ENCODE data around the gene EDAR. TPM values are rescaled to one million over a fixed set of nuclear protein-coding genes. Genes with fewer than 3 reads are reported as not detected.

EDAR gene
- polyA plus RNA-seq, 1 donor (not counting 4 experiments of a cell fraction or from before 2014, with no cell fraction given), result 0.21 TPM

DNA sequence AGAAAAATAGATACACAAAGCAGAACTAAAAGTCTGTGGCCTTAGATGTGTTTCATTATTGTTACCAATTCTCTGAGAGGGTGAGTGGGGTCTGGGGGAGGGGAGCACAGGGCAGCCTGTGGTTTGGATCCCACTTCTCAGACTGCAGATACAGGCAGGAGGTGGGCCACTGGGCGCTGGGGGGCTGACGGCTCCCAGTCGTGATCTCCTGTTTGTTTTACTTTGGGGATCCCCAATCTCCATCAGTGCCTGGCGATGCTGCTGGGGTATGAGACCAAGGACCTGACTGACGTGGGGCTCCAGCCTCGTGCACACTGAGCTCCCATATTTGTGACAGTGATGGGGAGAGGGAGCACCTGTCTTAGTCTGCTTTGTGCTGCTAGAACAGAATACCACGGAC lies 54.9 kb downstream of the EDAR start:
- Histone ChIP-seq H4K20me1 (ENCODE audit: control insufficient read depth, extremely low read depth, insufficient read depth, low read length) (no peaks in the 10 kb centered on the region), H3K4me3 (ENCODE audit: control insufficient read depth in 2 of 3, extremely low read depth in 1 of 3, insufficient read depth in 2 of 3, low read depth in 1 of 3, low read length in 3 of 3) (no peak overlapping the region), H3K79me2 (ENCODE audit: control insufficient read depth, insufficient read depth, low read length) (no peaks in the 10 kb centered on the region), H3K27ac (ENCODE audit: control insufficient read depth, insufficient read depth, low read length) (no peak overlapping the region), H3K9me1 (ENCODE audit: control insufficient read depth, extremely low read depth, insufficient read depth, low read length) (no peaks in the 10 kb centered on the region), H2AFZ (ENCODE audit: control insufficient read depth, low read length) (no peak overlapping the region), H3K9ac (ENCODE audit: control insufficient read depth, extremely low read depth, insufficient read depth, low read length) (no peak overlapping the region), H3K9me3 (ENCODE audit: control insufficient read depth, low read depth, low read length) (no peaks in the 10 kb centered on the region), H3K27me3 (ENCODE audit: control insufficient read depth, extremely low read depth, insufficient read depth, low read length) (peaks cover 9% of the 10 kb centered on the region), H3K4me2 (ENCODE audit: control insufficient read depth, extremely low read depth, insufficient read depth, low read depth, low read length) (peak overlapping the region; percentile 69), H3K36me3 (ENCODE audit: control insufficient read depth in 2 of 2, extremely low read depth in 1 of 2, insufficient read depth in 2 of 2, low read length in 2 of 2) (no peaks in the 10 kb centered on the region), H3K4me1 (ENCODE audit: control insufficient read depth, extremely low read depth, insufficient read depth, low read length) (peaks cover 11% of the 10 kb centered on the region)
- no peak for TF ChIP-seq CTCF (optimal IDR thresholded peaks at IDR 0.05 in 1 of 3, IDR thresholded peaks at IDR 0.05 in 1 of 3, conservative IDR thresholded peaks at IDR 0.05 in 1 of 3; ENCODE audit: extremely low read depth in 1 of 3, insufficient read depth in 2 of 3, low read length in 3 of 3)
- TF ChIP-seq EZH2 (IDR thresholded peaks at IDR 0.05; ENCODE audit: low read length), result no peak
- FAIRE-seq, result no peak
- dilution Hi-C loops (cut with MboI; ENCODE audit: extremely low pct_ligation_motif_present, low sequenced_read_pairs), result no loop called here
- DNase-seq (ENCODE audit: low read depth, low spot score), result no peak

DNA sequence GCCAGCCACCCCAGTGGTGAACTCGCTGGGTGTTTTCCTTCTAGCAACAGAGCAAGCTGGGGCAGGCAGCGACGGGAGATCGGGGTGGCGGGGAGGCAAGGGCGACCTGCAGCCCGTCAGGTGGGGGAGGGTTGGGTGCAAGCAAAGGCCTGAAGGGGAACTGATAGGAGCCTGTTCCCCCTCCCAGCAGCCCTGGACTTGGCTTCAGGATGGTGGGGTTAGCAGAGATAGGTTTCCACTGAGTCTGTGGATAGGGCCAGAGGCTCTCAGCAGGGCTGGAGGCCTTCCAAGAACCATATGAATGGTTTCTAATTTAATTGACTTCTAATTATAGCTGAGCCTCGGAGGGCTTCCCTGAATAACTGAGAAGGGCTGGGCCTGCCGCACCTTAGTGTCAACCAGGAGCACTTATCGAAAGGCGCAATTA lies 55.3 kb downstream of the EDAR start:
- H4K20me1 ChIP-seq (ENCODE audit: control insufficient read depth, extremely low read depth, insufficient read depth, low read length), result no peaks in the 10 kb centered on the region
- no peaks in the 10 kb centered on the region for H3K36me3 ChIP-seq (ENCODE audit: control insufficient read depth in 2 of 2, extremely low read depth in 1 of 2, insufficient read depth in 2 of 2, low read length in 2 of 2)
- peak overlapping the region; percentile 69 for H3K4me2 ChIP-seq (ENCODE audit: control insufficient read depth, extremely low read depth, insufficient read depth, low read depth, low read length)
- TF ChIP-seq CTCF (optimal IDR thresholded peaks at IDR 0.05 in 1 of 3, IDR thresholded peaks at IDR 0.05 in 1 of 3, conservative IDR thresholded peaks at IDR 0.05 in 1 of 3; ENCODE audit: extremely low read depth in 1 of 3, insufficient read depth in 2 of 3, low read length in 3 of 3) (no peak), EZH2 (IDR thresholded peaks at IDR 0.05; ENCODE audit: low read length) (no peak)
- no peak overlapping the region for H3K27ac ChIP-seq (ENCODE audit: control insufficient read depth, insufficient read depth, low read length)
- no peak overlapping the region for H3K9ac ChIP-seq (ENCODE audit: control insufficient read depth, extremely low read depth, insufficient read depth, low read length)
- peaks cover 11% of the 10 kb centered on the region for H3K4me1 ChIP-seq (ENCODE audit: control insufficient read depth, extremely low read depth, insufficient read depth, low read length)
- no peaks in the 10 kb centered on the region for H3K9me1 ChIP-seq (ENCODE audit: control insufficient read depth, extremely low read depth, insufficient read depth, low read length)
- dilution Hi-C loops (cut with MboI; ENCODE audit: extremely low pct_ligation_motif_present, low sequenced_read_pairs), result no loop called here
- H3K79me2 ChIP-seq (ENCODE audit: control insufficient read depth, insufficient read depth, low read length), result no peaks in the 10 kb centered on the region
- FAIRE-seq, result peak; percentile 32
- DNase-seq (ENCODE audit: low read depth, low spot score), result no peak
- H3K27me3 ChIP-seq (ENCODE audit: control insufficient read depth, extremely low read depth, insufficient read depth, low read length), result peaks cover 9% of the 10 kb centered on the region
- H3K9me3 ChIP-seq (ENCODE audit: control insufficient read depth, low read depth, low read length), result no peaks in the 10 kb centered on the region
- no peak overlapping the region for H3K4me3 ChIP-seq (ENCODE audit: control insufficient read depth in 2 of 3, extremely low read depth in 1 of 3, insufficient read depth in 2 of 3, low read depth in 1 of 3, low read length in 3 of 3)
- H2AFZ ChIP-seq (ENCODE audit: control insufficient read depth, low read length), result no peak overlapping the region
